ENCODE data around the gene FILIP1.

Gene FILIP1

DNA sequence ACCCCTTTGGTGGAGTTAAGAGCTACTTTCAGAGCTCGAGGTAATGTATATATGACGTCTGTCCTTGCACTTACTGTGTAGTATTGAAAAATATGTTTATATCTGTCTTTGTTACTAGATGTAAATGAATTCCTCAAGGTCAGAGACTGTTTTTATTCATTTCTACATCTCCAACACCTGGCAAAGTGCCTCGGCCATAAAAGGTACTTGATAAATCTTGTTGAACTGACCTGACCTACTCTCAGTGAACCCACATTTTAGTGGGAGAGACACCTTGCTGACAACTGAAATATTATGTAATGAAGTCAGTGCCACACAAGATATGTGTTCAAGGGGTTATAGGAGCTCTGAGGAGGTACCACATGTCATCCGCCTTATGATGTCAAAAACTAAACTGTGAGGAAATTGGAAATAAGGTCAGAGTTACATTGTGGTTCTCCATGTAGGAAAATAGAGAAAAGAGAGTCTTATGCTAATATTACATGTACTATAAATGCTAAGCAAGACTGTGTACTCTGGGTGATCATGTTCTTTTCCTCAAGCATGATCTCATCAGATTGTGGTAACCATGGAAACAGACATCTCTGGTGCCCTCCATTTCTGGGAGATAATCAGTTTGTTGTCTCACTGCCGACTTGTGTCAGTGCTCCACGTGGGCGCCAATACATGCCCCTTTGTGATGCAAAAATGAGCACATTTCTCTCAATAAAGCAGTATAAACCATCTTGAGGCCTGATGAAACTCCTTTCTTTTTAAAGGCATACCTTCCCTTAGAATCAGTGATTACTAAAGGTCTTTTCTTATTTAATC lies 203.3 kb downstream of the FILIP1 start:
- Histone ChIP-seq H4K12ac (ENCODE audit: low read depth, low read length) (no peak overlapping the region), H4K8ac (ENCODE audit: low read depth, low read length) (no peak overlapping the region), H3K18ac (ENCODE audit: low read length) (no peak overlapping the region), H3K4me1 (ENCODE audit: control insufficient read depth in 1 of 2, insufficient read depth in 2 of 2, low read length in 2 of 2) (peaks cover 4 to 14% of the 10 kb centered on the region in 2 experiments), H2BK12ac (ENCODE audit: low read length) (no peak overlapping the region), H3K27ac (ENCODE audit: low read depth, low read length) (peak overlapping the region; percentile 21), H3K9me3 (ENCODE audit: insufficient read depth, low read depth, low read length) (no peaks in the 10 kb centered on the region), H2AFZ (ENCODE audit: insufficient read depth, low read length, poor library complexity) (no peak overlapping the region), H2BK120ac (ENCODE audit: insufficient read depth, low read length, poor library complexity) (no peak overlapping the region), H3K9ac (ENCODE audit: low read length) (no peak overlapping the region), H2AK5ac (ENCODE audit: low read length) (no peak overlapping the region), H3K14ac (ENCODE audit: low read length) (no peak overlapping the region), H2BK5ac (ENCODE audit: low read depth, low read length, poor library complexity) (no peak overlapping the region), H3K4ac (ENCODE audit: low read depth, low read length) (no peak overlapping the region), H3K4me3 (ENCODE audit: low read depth, low read length) (no peak overlapping the region), H3K4me2 (ENCODE audit: low read length) (peak overlapping the region; percentile 35), H3K79me1 (ENCODE audit: low read length) (peaks cover 8% of the 10 kb centered on the region), H3K79me2 (ENCODE audit: control insufficient read depth, insufficient read depth, low read length, poor library complexity) (peaks cover 1% of the 10 kb centered on the region), H3K36me3 (ENCODE audit: control insufficient read depth in 1 of 2, insufficient read depth in 2 of 2, low read length in 2 of 2) (no peaks in the 10 kb centered on the region), H4K91ac (ENCODE audit: low read depth, low read length) (no peak overlapping the region), H3K27me3 (ENCODE audit: insufficient read depth, low read length) (no peaks in the 10 kb centered on the region), H3K23ac (ENCODE audit: low read length) (no peak overlapping the region)
- no peak for DNase-seq
- no CpG with 5 or more reads among the region's 7 CpGs for WGBS (ENCODE audit: extremely low coverage, insufficient coverage, insufficient read length)

DNA sequence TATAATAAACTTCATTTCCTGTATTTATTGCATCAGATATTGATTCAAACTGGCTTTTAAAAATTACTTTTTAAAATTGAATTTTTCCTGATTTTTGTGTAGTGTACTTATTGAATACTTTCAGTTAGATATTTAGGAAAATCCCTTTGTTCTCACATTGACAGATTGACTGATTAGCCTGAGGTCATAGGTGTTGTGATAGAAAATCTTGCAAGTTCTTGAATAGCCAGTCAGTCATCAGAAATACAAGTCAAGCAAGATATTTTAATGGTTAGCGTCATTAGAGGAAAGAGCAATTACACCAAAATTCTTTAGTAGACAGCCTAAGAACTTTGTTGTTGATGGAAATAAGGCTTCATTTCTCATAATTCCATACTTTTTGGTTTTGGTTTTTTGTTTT lies 205.6 kb downstream of the FILIP1 start:
- no CpG with 5 or more reads among the region's 1 CpG for WGBS (ENCODE audit: extremely low coverage, insufficient coverage, insufficient read length)
- Histone ChIP-seq H2AK5ac (ENCODE audit: low read length) (no peak overlapping the region), H3K27me3 (ENCODE audit: insufficient read depth, low read length) (no peaks in the 10 kb centered on the region), H2AFZ (ENCODE audit: insufficient read depth, low read length, poor library complexity) (no peak overlapping the region), H3K9me3 (ENCODE audit: insufficient read depth, low read depth, low read length) (no peaks in the 10 kb centered on the region), H3K4me1 (ENCODE audit: control insufficient read depth in 1 of 2, insufficient read depth in 2 of 2, low read length in 2 of 2) (peaks cover 4 to 14% of the 10 kb centered on the region in 2 experiments), H3K4me3 (ENCODE audit: low read depth, low read length) (no peak overlapping the region), H2BK5ac (ENCODE audit: low read depth, low read length, poor library complexity) (peak overlapping the region; percentile 91), H3K36me3 (ENCODE audit: control insufficient read depth in 1 of 2, insufficient read depth in 2 of 2, low read length in 2 of 2) (no peaks in the 10 kb centered on the region), H3K79me1 (ENCODE audit: low read length) (peaks cover 14% of the 10 kb centered on the region), H3K14ac (ENCODE audit: low read length) (peak overlapping the region; percentile 82), H4K12ac (ENCODE audit: low read depth, low read length) (no peak overlapping the region), H3K23ac (ENCODE audit: low read length) (no peak overlapping the region), H3K27ac (ENCODE audit: low read depth, low read length) (no peak overlapping the region), H2BK120ac (ENCODE audit: insufficient read depth, low read length, poor library complexity) (peak overlapping the region; percentile 91), H4K91ac (ENCODE audit: low read depth, low read length) (peak overlapping the region; percentile 93), H2BK12ac (ENCODE audit: low read length) (peak overlapping the region; percentile 93), H3K18ac (ENCODE audit: low read length) (no peak overlapping the region), H3K4ac (ENCODE audit: low read depth, low read length) (no peak overlapping the region), H3K79me2 (ENCODE audit: control insufficient read depth, insufficient read depth, low read length, poor library complexity) (peaks cover 8% of the 10 kb centered on the region), H3K9ac (ENCODE audit: low read length) (no peak overlapping the region), H3K4me2 (ENCODE audit: low read length) (no peak overlapping the region), H4K8ac (ENCODE audit: low read depth, low read length) (peak overlapping the region; percentile 77)
- peak; percentile 54 to 95 for DNase-seq

DNA sequence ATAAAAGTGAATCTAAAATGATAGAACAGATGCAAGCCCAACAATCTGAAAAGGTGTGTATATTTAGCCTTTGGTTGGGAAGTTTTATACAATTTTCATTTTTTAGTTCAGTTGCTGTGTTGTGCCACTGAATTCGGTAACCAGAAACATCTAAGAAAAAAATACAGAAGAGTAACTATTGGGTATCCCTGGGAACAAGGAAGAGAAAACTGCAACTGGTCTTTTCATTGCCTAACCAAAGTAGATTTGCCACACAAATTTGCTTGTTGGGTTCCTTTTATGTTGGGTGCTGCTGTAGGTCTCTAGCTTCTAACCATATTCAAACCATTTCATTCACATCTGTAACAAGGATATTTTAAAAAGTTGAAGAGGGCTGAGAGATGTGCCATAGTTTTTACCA lies 206.2 kb downstream of the FILIP1 start:
- no peak overlapping the region for H4K91ac ChIP-seq (ENCODE audit: low read depth, low read length)
- no peak overlapping the region for H2BK5ac ChIP-seq (ENCODE audit: low read depth, low read length, poor library complexity)
- no peak overlapping the region for H3K4me3 ChIP-seq (ENCODE audit: low read depth, low read length)
- WGBS (ENCODE audit: extremely low coverage, insufficient coverage, insufficient read length), result no CpG with 5 or more reads among the region's 1 CpG
- H3K9ac ChIP-seq (ENCODE audit: low read length), result no peak overlapping the region
- H3K79me1 ChIP-seq (ENCODE audit: low read length), result peaks cover 14% of the 10 kb centered on the region
- no peak overlapping the region for H2BK120ac ChIP-seq (ENCODE audit: insufficient read depth, low read length, poor library complexity)
- peaks cover 4 to 14% of the 10 kb centered on the region in 2 experiments for H3K4me1 ChIP-seq (ENCODE audit: control insufficient read depth in 1 of 2, insufficient read depth in 2 of 2, low read length in 2 of 2)
- H4K12ac ChIP-seq (ENCODE audit: low read depth, low read length), result no peak overlapping the region
- DNase-seq, result no peak
- peaks cover 10% of the 10 kb centered on the region for H3K79me2 ChIP-seq (ENCODE audit: control insufficient read depth, insufficient read depth, low read length, poor library complexity)
- no peak overlapping the region for H2BK12ac ChIP-seq (ENCODE audit: low read length)
- no peak overlapping the region for H2AK5ac ChIP-seq (ENCODE audit: low read length)
- H2AFZ ChIP-seq (ENCODE audit: insufficient read depth, low read length, poor library complexity), result no peak overlapping the region
- no peak overlapping the region for H3K23ac ChIP-seq (ENCODE audit: low read length)
- no peaks in the 10 kb centered on the region for H3K36me3 ChIP-seq (ENCODE audit: control insufficient read depth in 1 of 2, insufficient read depth in 2 of 2, low read length in 2 of 2)
- H3K14ac ChIP-seq (ENCODE audit: low read length), result no peak overlapping the region
- H3K27me3 ChIP-seq (ENCODE audit: insufficient read depth, low read length), result no peaks in the 10 kb centered on the region
- no peak overlapping the region for H3K18ac ChIP-seq (ENCODE audit: low read length)
- no peak overlapping the region for H3K4ac ChIP-seq (ENCODE audit: low read depth, low read length)
- H4K8ac ChIP-seq (ENCODE audit: low read depth, low read length), result no peak overlapping the region
- no peak overlapping the region for H3K27ac ChIP-seq (ENCODE audit: low read depth, low read length)
- H3K4me2 ChIP-seq (ENCODE audit: low read length), result no peak overlapping the region
- H3K9me3 ChIP-seq (ENCODE audit: insufficient read depth, low read depth, low read length), result no peaks in the 10 kb centered on the region

DNA sequence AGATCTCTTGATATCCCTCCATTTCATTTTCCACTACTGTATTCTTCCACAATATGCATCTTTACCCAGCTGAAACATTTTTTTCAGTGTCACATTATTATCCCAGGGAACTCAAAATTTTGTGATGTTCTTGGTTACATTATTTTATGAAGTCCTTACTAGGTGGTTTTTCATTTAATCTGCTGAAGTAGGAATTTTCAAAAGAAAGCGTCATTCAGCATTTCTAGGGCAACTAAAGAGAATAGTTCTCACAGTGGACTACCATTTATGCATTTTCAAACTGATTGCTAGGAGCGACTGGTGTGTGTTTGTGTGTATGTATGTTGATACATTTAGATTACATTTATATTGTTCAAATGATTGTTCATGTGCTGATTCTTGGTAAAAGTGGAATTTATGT lies 206.6 kb downstream of the FILIP1 start:
- Histone ChIP-seq H3K18ac (ENCODE audit: low read length) (no peak overlapping the region), H3K27ac (ENCODE audit: low read depth, low read length) (no peak overlapping the region), H3K79me2 (ENCODE audit: control insufficient read depth, insufficient read depth, low read length, poor library complexity) (peaks cover 10% of the 10 kb centered on the region), H2AK5ac (ENCODE audit: low read length) (no peak overlapping the region), H4K8ac (ENCODE audit: low read depth, low read length) (no peak overlapping the region), H3K4ac (ENCODE audit: low read depth, low read length) (no peak overlapping the region), H3K79me1 (ENCODE audit: low read length) (peaks cover 14% of the 10 kb centered on the region), H3K23ac (ENCODE audit: low read length) (no peak overlapping the region), H3K14ac (ENCODE audit: low read length) (no peak overlapping the region), H3K36me3 (ENCODE audit: control insufficient read depth in 1 of 2, insufficient read depth in 2 of 2, low read length in 2 of 2) (no peaks in the 10 kb centered on the region), H3K9me3 (ENCODE audit: insufficient read depth, low read depth, low read length) (no peaks in the 10 kb centered on the region), H2BK120ac (ENCODE audit: insufficient read depth, low read length, poor library complexity) (no peak overlapping the region), H4K91ac (ENCODE audit: low read depth, low read length) (no peak overlapping the region), H2AFZ (ENCODE audit: insufficient read depth, low read length, poor library complexity) (no peak overlapping the region), H4K12ac (ENCODE audit: low read depth, low read length) (no peak overlapping the region), H3K9ac (ENCODE audit: low read length) (no peak overlapping the region), H3K4me2 (ENCODE audit: low read length) (no peak overlapping the region), H3K27me3 (ENCODE audit: insufficient read depth, low read length) (no peaks in the 10 kb centered on the region), H3K4me3 (ENCODE audit: low read depth, low read length) (no peak overlapping the region), H2BK12ac (ENCODE audit: low read length) (no peak overlapping the region), H2BK5ac (ENCODE audit: low read depth, low read length, poor library complexity) (no peak overlapping the region), H3K4me1 (ENCODE audit: control insufficient read depth in 1 of 2, insufficient read depth in 2 of 2, low read length in 2 of 2) (peaks cover 4 to 14% of the 10 kb centered on the region in 2 experiments)
- no peak for DNase-seq
- WGBS (ENCODE audit: extremely low coverage, insufficient coverage, insufficient read length), result no CpG with 5 or more reads among the region's 2 CpGs
